ENCODE data around the gene ZDHHC14. TPM values are rescaled to one million over a fixed set of nuclear protein-coding genes. Genes with fewer than 3 reads are reported as not detected.
"Not testable (repeated sequence)": the region's sequence is repeated elsewhere in the genome, so short reads cannot be mapped to it uniquely, and the experiment has no call there.

ZDHHC14 gene
- total RNA-seq, 2 experiments from 2014 or later = 5.2 TPM

GRCh38 chr6:157368359-157369049 lies 12.5 kb upstream of the ZDHHC14 start:
- no peaks in the 10 kb centered on the region for H3K9me3 Mint-ChIP-seq
- H3K27ac Mint-ChIP-seq = no peak overlapping the region
- H3K4me1 Mint-ChIP-seq = peaks cover 14% of the 10 kb centered on the region
- POLR2A ChIA-PET = interaction anchor here (1.4 kb wide), 1 partner anchor 46 kb away, joined by 4 read pairs; the partner anchor contains the start of gene TMEM242
- H3K4me3 Mint-ChIP-seq = no peak overlapping the region
- DNase-seq (no peak), ATAC-seq (ENCODE audit: low read depth) (no peak)
- no peaks in the 10 kb centered on the region for H3K36me3 Mint-ChIP-seq
- peaks cover 61% of the 10 kb centered on the region for H3K27me3 Mint-ChIP-seq

GRCh38 chr6:157370755-157371154 lies 10.2 kb upstream of the ZDHHC14 start:
- H3K36me3 Mint-ChIP-seq = no peaks in the 10 kb centered on the region
- DNase-seq (no peak), ATAC-seq (ENCODE audit: low read depth) (no peak)
- no peak overlapping the region for H3K4me3 Mint-ChIP-seq
- H3K4me1 Mint-ChIP-seq = peaks cover 14% of the 10 kb centered on the region
- peaks cover 55% of the 10 kb centered on the region for H3K27me3 Mint-ChIP-seq
- H3K27ac Mint-ChIP-seq = no peak overlapping the region
- H3K9me3 Mint-ChIP-seq = no peaks in the 10 kb centered on the region
- POLR2A ChIA-PET = interaction anchor here (0.6 kb wide), 1 partner anchor 15 kb away, joined by 4 read pairs; no protein-coding TSS in a partner anchor

DNA sequence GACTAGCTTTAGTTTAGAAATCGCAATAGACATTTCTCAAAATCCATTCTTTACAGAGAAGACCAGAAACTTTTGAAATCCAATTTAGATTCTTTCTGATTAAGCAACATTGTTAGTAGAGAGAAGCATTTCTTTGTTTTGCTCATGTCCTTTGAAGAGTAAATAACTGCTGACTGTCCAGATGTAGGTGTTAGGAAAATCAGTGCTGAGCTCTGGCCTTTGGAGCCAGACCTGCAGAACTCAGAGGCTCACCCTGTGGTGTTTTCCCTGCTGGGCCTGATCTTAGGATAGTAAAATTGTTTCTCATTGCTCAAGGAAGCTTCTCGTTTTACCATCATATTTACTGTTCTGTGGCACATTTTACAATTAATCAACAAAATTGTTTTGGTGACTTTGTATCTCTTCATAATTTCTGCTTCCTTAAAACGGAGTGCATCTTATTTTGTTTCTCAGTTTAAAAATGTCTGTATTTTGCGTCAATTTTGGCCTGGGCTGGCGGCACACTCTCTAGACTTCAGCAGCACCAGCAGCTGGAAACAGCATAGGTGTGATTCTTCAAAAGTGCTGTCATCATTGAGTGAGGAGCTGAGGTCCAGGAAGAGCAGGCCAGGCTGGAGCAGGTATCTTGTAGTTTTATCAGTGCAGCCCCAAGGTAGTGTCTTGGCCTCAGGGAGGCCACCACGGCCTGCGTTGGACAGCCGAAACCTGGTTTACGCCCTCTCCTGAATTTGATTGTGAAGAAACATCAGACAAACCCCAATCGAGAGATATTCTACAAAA lies 8.3 kb upstream of the ZDHHC14 start:
- Mint-ChIP-seq H3K27me3 (peaks cover 45% of the 10 kb centered on the region), H3K27ac (no peak overlapping the region), H3K36me3 (no peaks in the 10 kb centered on the region), H3K9me3 (no peaks in the 10 kb centered on the region), H3K4me3 (no peak overlapping the region), H3K4me1 (peaks cover 19% of the 10 kb centered on the region)
- ATAC-seq (ENCODE audit: low read depth) = no peak
- POLR2A ChIA-PET = no interaction called here
- no peak for DNase-seq

GRCh38 chr6:157374889-157375443 lies 6.0 kb upstream of the ZDHHC14 start:
- DNase-seq = no peak
- Mint-ChIP-seq H3K4me1 (peaks cover 11% of the 10 kb centered on the region), H3K4me3 (no peak overlapping the region), H3K36me3 (no peaks in the 10 kb centered on the region), H3K27ac (no peak overlapping the region), H3K9me3 (no peaks in the 10 kb centered on the region), H3K27me3 (peaks cover 32% of the 10 kb centered on the region)
- POLR2A ChIA-PET = no interaction called here
- no peak for ATAC-seq (ENCODE audit: low read depth)

DNA sequence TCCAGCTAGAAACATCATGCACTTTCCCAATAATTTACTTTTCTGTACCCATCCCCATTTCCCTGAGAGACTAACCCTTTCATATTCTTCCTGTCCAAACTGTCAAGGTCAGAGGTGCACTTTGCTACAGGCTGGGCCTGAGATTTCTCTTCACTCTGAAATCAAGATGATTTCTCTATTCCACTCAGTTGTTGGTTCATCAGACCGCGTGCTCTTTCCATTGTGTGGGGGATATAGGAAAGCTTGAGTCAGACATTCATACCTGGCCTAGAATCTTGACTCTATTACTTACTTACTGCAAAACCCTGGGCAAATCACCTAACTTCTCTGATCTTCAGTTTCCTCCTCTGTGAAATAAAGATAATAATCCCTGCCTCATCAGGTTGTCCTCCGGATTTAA lies 4.7 kb upstream of the ZDHHC14 start:
- ATAC-seq (ENCODE audit: low read depth) (no peak), DNase-seq (no peak)
- H3K4me1 Mint-ChIP-seq = peaks cover 10% of the 10 kb centered on the region
- POLR2A ChIA-PET = no interaction called here
- H3K36me3 Mint-ChIP-seq = no peaks in the 10 kb centered on the region
- H3K27ac Mint-ChIP-seq = no peak overlapping the region
- H3K9me3 Mint-ChIP-seq = no peaks in the 10 kb centered on the region
- peaks cover 21% of the 10 kb centered on the region for H3K27me3 Mint-ChIP-seq
- no peak overlapping the region for H3K4me3 Mint-ChIP-seq

DNA sequence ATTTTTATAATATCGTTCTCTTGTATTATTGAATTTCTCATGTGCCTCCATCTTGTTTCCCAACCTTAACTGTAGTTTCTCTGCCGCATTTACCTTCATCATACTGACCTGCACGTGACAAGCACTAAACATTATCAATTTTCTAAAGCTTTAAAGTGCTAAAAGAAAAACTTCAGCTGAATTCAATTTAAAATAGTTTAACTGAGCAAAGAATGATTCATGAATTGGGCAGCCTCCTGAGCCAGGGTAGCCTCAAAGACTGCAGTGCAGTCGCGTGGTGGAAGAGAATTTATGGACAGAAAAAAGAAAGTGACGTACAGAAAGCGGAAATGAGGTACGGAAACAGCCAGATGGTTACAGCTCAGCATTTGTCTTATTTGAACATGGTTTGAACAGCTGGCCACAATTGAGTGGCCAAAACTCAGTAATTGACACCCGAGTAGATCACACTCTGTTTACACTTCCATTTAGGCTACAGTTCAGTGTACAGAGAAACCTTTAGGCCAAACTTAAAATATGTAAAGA lies 4.2 kb upstream of the ZDHHC14 start:
- no peak overlapping the region for H3K4me3 Mint-ChIP-seq
- no peaks in the 10 kb centered on the region for H3K36me3 Mint-ChIP-seq
- POLR2A ChIA-PET = no interaction called here
- peaks cover 10% of the 10 kb centered on the region for H3K4me1 Mint-ChIP-seq
- H3K9me3 Mint-ChIP-seq = no peaks in the 10 kb centered on the region
- H3K27ac Mint-ChIP-seq = no peak overlapping the region
- H3K27me3 Mint-ChIP-seq = peaks cover 16% of the 10 kb centered on the region
- DNase-seq (no peak), ATAC-seq (ENCODE audit: low read depth) (no peak)

- Mint-ChIP-seq H3K4me1 (peaks cover 23% of the 10 kb centered on the region), H3K27me3 (peaks cover 8% of the 10 kb centered on the region)
- peak; percentile 70 for ATAC-seq (ENCODE audit: low read depth)
These were observed 1.1 kb upstream of the ZDHHC14 start for GRCh38 chr6:157379656-157380457.

DNA sequence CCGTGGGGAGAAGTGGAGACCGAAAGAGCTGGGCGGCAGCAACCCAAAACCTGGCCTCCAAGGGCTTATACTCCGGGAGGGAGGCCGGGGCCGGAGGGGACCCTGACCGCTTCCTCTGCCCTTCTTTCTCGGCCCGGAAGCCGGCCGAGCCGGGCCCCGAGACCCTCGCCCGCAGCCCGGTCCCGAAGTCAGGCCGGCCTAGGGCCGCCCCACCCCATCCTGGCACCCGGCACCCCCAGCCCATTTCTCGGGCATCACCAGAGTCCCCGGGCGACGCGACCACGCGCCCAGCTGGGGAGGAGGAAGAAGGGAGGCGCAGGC lies 572 bp upstream of the ZDHHC14 start:
- Mint-ChIP-seq H3K27me3 (peaks cover 8% of the 10 kb centered on the region), H3K9me3 (no peaks in the 10 kb centered on the region), H3K4me3 (peak overlapping the region; percentile 80), H3K4me1 (peaks cover 27% of the 10 kb centered on the region), H3K27ac (peak overlapping the region; percentile 76), H3K36me3 (peaks cover 8% of the 10 kb centered on the region)
- DNase-seq (no peak), ATAC-seq (ENCODE audit: low read depth) (peak; percentile 3)
- POLR2A ChIA-PET = interaction anchor here (0.6 to 2.0 kb wide), 11 partner anchors 11 to 215 kb away, joined by 3 to 14 read pairs (median 3); partner anchors contain the start of gene TMEM242

More at GRCh38 chr6:157379656-157380457, 1.1 kb upstream of the ZDHHC14 start:
- Mint-ChIP-seq H3K9me3 (no peaks in the 10 kb centered on the region), H3K36me3 (peaks cover 8% of the 10 kb centered on the region), H3K27ac (peak overlapping the region; percentile 76), H3K4me3 (peak overlapping the region; percentile 80)
- peak; percentile 83 for DNase-seq
- POLR2A ChIA-PET = interaction anchor here (0.5 to 2.0 kb wide), 13 partner anchors 10 to 780 kb away, joined by 3 to 14 read pairs (median 3); partner anchors contain the start of gene TMEM242

GRCh38 chr6:157381631-157382621 lies 936 bp downstream of the ZDHHC14 start:
- Mint-ChIP-seq H3K27me3 (peaks cover 6% of the 10 kb centered on the region), H3K27ac (peak overlapping the region; percentile 66), H3K36me3 (peaks cover 8% of the 10 kb centered on the region), H3K9me3 (no peaks in the 10 kb centered on the region), H3K4me1 (peaks cover 27% of the 10 kb centered on the region), H3K4me3 (peak overlapping the region; percentile 91)
- ATAC-seq (ENCODE audit: low read depth) = peak; percentile 11
- POLR2A ChIA-PET = interaction anchor here (1.0 kb wide), 2 partner anchors 59 to 153 kb away, joined by 3 read pairs; partner anchors contain the start of gene TMEM242
- DNase-seq = peak; percentile 71

GRCh38 chr6:157382821-157383220 lies 1.8 kb downstream of the ZDHHC14 start:
- H3K27ac Mint-ChIP-seq = peak overlapping the region; percentile 32
- peaks cover 8% of the 10 kb centered on the region for H3K36me3 Mint-ChIP-seq
- H3K4me3 Mint-ChIP-seq = peak overlapping the region; percentile 91
- POLR2A ChIA-PET = interaction anchor here (0.6 kb wide), 1 partner anchor 18 kb away, joined by 6 read pairs; no protein-coding TSS in a partner anchor
- ATAC-seq (ENCODE audit: low read depth) (no peak), DNase-seq (no peak)
- H3K4me1 Mint-ChIP-seq = peaks cover 27% of the 10 kb centered on the region
- no peaks in the 10 kb centered on the region for H3K9me3 Mint-ChIP-seq
- H3K27me3 Mint-ChIP-seq = peaks cover 6% of the 10 kb centered on the region

DNA sequence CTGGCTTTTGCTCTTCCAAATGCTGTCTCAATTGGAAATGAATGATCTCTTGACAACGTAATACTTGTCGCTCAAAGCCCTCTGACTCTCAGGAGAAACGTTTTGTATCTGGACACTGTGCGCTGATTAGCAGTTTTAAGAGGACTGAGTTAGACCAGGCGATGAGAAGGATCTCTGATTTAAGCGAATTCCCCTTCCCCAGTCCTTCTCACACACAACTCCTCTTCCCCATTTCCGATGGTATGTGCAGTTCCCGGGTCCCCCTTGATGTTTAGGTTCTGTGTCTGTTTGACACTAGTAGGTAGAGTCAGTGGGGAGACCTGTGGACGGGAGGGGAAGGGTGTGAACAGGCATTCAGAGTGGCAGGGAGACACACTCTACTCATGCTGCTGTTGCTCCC lies 2.5 kb downstream of the ZDHHC14 start:
- Mint-ChIP-seq H3K4me3 (peak overlapping the region; percentile 50), H3K27ac (no peak overlapping the region), H3K36me3 (peaks cover 8% of the 10 kb centered on the region), H3K9me3 (no peaks in the 10 kb centered on the region), H3K27me3 (peaks cover 6% of the 10 kb centered on the region), H3K4me1 (peaks cover 27% of the 10 kb centered on the region)
- DNase-seq = no peak
- ATAC-seq (ENCODE audit: low read depth) = no peak
- POLR2A ChIA-PET = no interaction called here

- H3K36me3 Mint-ChIP-seq = peaks cover 15% of the 10 kb centered on the region
- H3K27me3 Mint-ChIP-seq; H3K4me3 Mint-ChIP-seq; H3K9me3 Mint-ChIP-seq; DNase-seq; POLR2A ChIA-PET; ATAC-seq (ENCODE audit: low read depth); H3K27ac Mint-ChIP-seq: not testable (repeated sequence)
- peaks cover 23% of the 10 kb centered on the region for H3K4me1 Mint-ChIP-seq
These were observed 4.0 kb downstream of the ZDHHC14 start for GRCh38 chr6:157384962-157385361.
